Esophagus (tissue), 2 donors: ENCODE measurements around the gene PLEKHO2. TPM values are rescaled to one million over a fixed set of nuclear protein-coding genes. Genes with fewer than 3 reads are reported as not detected.

Experiments used
- H3K27ac ChIP-seq, 2 donors: one replicate each; pipeline ENCODE4 v1.5.1; 2013; ENCODE audit warnings: low read depth in 2 of 2, mild to moderate bottlenecking in 2 of 2, inconsistent platforms in 1 of 2, low read length in 1 of 2, moderate library complexity in 1 of 2
- H3K27me3 ChIP-seq, 2 donors: one replicate each; pipeline ENCODE4 v1.6.1; 2013; ENCODE audit warnings: low read length in 2 of 2, control low read depth in 1 of 2, mild to moderate bottlenecking in 1 of 2; ENCODE audit not compliant: insufficient read depth in 2 of 2, control insufficient read depth in 1 of 2
- H3K36me3 ChIP-seq, 2 donors: one replicate each; pipeline ENCODE4 v1.6.1; 2013; ENCODE audit warnings: low read length in 1 of 2; ENCODE audit not compliant: control insufficient read depth in 2 of 2, insufficient read depth in 2 of 2
- H3K4me1 ChIP-seq, 2 donors: one replicate each; pipeline ENCODE4 v1.6.1; 2013; ENCODE audit warnings: low read length in 1 of 2; ENCODE audit not compliant: control insufficient read depth in 2 of 2, insufficient read depth in 2 of 2
- H3K4me3 ChIP-seq, 2 donors: one replicate each; pipeline ENCODE4 v1.5.1; 2013; ENCODE audit warnings: low read length in 2 of 2, mild to moderate bottlenecking in 2 of 2, low read depth in 1 of 2, moderate library complexity in 1 of 2
- H3K9me3 ChIP-seq, 2 donors: one replicate each; pipeline ENCODE4 v1.6.1; 2013; ENCODE audit warnings: mild to moderate bottlenecking in 2 of 2, low read depth in 1 of 2, low read length in 1 of 2, moderate library complexity in 1 of 2; ENCODE audit not compliant: control insufficient read depth in 2 of 2, insufficient read depth in 1 of 2
- WGBS, 2 donors: extraction: QIAGEN DNeasy Blood & Tissue Kit; methylation state at CpG; one replicate each; pipeline ENCODE4 v1.1.7; 2013; 5-methylcytosine and 5-hydroxymethylcytosine counted together
- polyA plus RNA-seq, 2 donors: library from polyadenylated mRNA; stranded (reverse); fragments of 200-250 nt; gene quantifications; one replicate each; pipeline ENCODE4 v1.2.3, GENCODE V29; 2013
- donor health status: healthy with polysubstance abuse.
- donor health status: Bipolar disorder and iron deficiency.

Gene PLEKHO2
- polyA plus RNA-seq, 2 donors = 4.8 to 6.6 TPM

DNA sequence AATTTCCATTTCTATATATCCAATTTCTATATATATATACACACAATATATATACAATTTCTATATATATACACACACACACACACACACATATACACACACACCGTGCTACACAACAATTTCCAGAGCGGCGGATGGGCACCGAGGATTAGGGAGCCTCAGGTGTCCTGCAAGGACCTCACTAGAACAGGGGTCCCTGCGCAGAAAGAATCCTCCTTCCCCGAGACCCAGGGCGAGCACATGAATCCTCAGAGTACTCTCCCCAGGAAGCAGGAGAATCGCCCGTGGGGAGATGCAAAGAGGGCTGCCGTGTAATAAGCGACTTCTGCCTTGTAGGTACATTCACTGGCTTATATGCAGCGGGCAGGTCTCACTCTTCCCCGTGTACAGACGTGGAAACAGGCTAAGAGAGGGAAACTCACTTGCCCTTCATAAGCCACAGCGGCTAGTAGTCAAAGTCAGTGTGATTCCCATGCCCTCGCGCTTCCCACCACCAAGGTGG lies 16.7 kb upstream of the PLEKHO2 start:
- Histone ChIP-seq H3K27ac (peak overlapping the region in 1 of 2 donors; percentile 12), H3K4me1 (peaks cover 6 to 8% of the 10 kb centered on the region in 2 donors), H3K27me3 (no peaks in the 10 kb centered on the region), H3K36me3 (no peaks in the 10 kb centered on the region), H3K4me3 (peak overlapping the region; percentile 41 to 53), H3K9me3 (no peaks in the 10 kb centered on the region)
- WGBS, 2 donors = 1% methylated on average over 17 of the region's 17 CpGs

DNA sequence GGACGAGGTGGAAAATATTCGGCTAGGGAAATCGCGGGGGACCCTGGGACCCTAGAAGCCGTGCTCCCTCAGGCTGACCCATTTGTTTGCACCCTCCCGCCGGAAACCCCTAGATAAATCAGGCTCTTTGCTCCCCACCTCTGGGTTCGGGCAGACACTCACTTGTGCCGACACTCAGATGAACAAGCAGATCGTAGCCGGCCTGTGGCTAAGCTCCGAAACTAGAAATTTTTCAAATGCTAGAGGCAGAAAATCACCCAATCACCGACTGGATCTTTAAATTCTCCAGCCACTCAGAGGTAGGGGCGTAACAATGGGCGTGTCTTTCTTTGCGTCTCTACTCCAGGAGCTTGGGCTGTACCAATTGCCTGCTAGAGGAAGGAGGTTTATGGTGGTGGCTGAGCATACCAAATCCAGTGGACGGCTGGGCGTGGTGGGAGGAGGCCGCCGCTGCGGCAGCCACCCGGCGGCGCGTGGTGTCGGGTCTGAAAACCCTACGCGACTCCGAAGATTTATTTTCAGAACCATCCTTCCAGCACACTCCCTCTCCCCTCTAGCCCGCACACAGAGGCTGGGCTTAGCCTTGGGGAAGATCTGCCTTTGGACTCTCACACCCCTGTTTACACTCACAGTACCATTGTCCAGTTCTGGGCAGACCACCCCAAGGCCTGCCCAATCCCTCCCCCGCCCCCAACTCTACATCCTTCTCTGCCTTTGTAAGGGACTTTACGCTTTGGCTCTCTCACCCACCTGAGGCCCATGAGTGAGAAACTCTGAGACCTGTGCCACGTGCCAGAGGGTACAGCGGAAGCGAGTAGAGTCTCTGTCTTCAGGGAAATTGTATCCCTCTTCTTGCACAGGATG lies 16.1 kb upstream of the PLEKHO2 start, which contains the start of gene PIF1:
PIF1 (minus strand) TSS at position 217 of the 864 bp plus-strand sequence. CDS start 1,312 bp downstream, outside the sequence.
- Histone ChIP-seq H3K27ac (peak within 1 kb of the TSS; percentile 14 to 79), H3K4me3 (peak within 1 kb of the TSS; percentile 41 to 53), H3K36me3 (no peaks in the 10 kb centered on the region), H3K27me3 (no peaks in the 10 kb centered on the region), H3K4me1 (peaks cover 6 to 8% of the 10 kb centered on the region in 2 donors), H3K9me3 (no peaks in the 10 kb centered on the region)
- 5 to 7% methylated on average over 35 of the region's 35 CpGs for WGBS, 2 donors

GRCh38 chr15:64828985-64829384 lies 12.7 kb upstream of the PLEKHO2 start:
- WGBS, 2 donors = 88 to 90% methylated on average over 5 of the region's 5 CpGs
- no peaks in the 10 kb centered on the region for H3K27me3 ChIP-seq
- peaks cover 5 to 8% of the 10 kb centered on the region in 2 donors for H3K4me1 ChIP-seq
- no peaks in the 10 kb centered on the region for H3K36me3 ChIP-seq
- no peak overlapping the region for H3K27ac ChIP-seq
- no peak overlapping the region for H3K4me3 ChIP-seq
- H3K9me3 ChIP-seq = no peaks in the 10 kb centered on the region

GRCh38 chr15:64833690-64834089 lies 8.0 kb upstream of the PLEKHO2 start:
- H3K4me1 ChIP-seq = peaks cover 0 to 2% of the 10 kb centered on the region in 2 donors
- H3K9me3 ChIP-seq = no peaks in the 10 kb centered on the region
- no peak overlapping the region for H3K4me3 ChIP-seq
- no peaks in the 10 kb centered on the region for H3K27me3 ChIP-seq
- WGBS, 2 donors = 96 to 97% methylated on average over 4 of the region's 4 CpGs
- H3K36me3 ChIP-seq = no peaks in the 10 kb centered on the region
- H3K27ac ChIP-seq = no peak overlapping the region

DNA sequence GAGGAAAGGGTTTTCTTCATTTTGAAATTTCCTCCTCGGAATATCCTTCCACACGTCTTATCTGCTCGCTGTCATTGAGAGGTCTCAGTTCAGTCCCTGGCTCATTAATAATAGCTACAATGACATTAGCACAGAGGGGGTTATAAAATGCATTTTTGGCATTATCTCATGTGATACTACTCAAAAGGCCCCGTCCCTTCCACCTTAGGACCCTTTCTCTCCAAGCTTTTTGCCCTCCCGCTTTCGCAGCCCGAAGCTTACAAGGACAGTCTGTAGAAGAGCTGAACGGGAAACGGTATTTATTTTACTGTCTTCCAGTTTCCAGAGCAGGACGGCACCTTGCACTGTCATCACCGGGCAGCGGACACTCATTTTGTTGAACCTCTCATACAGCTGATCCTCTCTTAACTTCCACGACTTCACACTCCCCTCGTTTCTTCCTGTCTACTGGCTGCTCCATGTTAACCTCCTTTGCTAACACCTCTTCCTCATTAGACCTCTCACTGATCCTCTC lies 5.6 kb upstream of the PLEKHO2 start:
- 44 to 50% methylated on average over 14 of the region's 14 CpGs for WGBS, 2 donors
- no peaks in the 10 kb centered on the region for H3K36me3 ChIP-seq
- H3K4me3 ChIP-seq = no peak overlapping the region
- H3K27ac ChIP-seq = peak overlapping the region; percentile 66 to 75
- no peaks in the 10 kb centered on the region for H3K27me3 ChIP-seq
- peaks cover 0 to 2% of the 10 kb centered on the region in 2 donors for H3K4me1 ChIP-seq
- no peaks in the 10 kb centered on the region for H3K9me3 ChIP-seq

DNA sequence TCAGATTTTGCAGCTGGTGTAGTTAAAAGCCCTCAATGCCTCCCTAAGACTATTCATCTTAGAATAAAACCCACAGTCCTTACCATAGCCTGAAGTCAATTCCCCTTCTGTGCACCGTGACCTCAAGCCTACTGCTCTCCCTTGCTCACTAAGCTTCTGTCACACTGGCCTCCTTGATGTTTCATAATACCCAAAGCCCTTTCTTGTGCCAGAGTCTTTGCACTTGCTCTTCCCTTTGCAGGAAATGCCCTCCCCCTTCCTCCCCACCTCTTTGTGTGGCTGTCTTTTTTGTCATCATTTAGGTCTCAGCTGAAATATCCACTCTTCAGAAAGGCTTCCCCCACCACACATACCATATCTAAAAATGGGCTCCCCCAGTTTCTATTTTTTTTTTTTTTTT lies 4.2 kb upstream of the PLEKHO2 start:
- H3K27me3 ChIP-seq = no peaks in the 10 kb centered on the region

DNA sequence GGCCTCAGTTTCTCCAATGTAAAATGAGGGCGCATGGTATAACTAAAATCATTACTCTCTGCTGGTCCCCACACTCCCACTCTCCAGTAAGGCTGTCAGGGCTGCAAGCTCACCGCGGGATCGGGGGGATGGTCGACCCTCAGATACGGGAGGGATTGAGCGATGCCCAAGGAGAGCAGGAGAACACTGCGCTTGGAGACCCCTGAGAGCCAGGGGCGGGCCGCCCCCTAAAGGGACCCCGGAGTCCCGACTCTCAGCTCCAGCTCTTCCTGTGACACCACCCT lies 713 bp upstream of the PLEKHO2 start:
- WGBS, 2 donors = 3 to 4% methylated on average over 12 of the region's 12 CpGs
- Histone ChIP-seq H3K4me3 (peak overlapping the region; percentile 64 to 78), H3K27me3 (no peaks in the 10 kb centered on the region), H3K9me3 (no peaks in the 10 kb centered on the region), H3K4me1 (peaks cover 2 to 6% of the 10 kb centered on the region in 2 donors), H3K36me3 (no peaks in the 10 kb centered on the region), H3K27ac (peak overlapping the region; percentile 93 to 95)

More for the DNA sequence above, 4.2 kb upstream of the PLEKHO2 start:
- peaks cover 0 to 2% of the 10 kb centered on the region in 2 donors for H3K4me1 ChIP-seq
- no peaks in the 10 kb centered on the region for H3K36me3 ChIP-seq
- H3K9me3 ChIP-seq = no peaks in the 10 kb centered on the region
- H3K27ac ChIP-seq = no peak overlapping the region
- no peak overlapping the region for H3K4me3 ChIP-seq
- 64 to 85% methylated on average over 1 of the region's 1 CpG for WGBS, 2 donors

GRCh38 chr15:64842096-64842939 lies 603 bp downstream of the PLEKHO2 start:
- 9 to 11% methylated on average over 24 to 26 of the region's 26 CpGs for WGBS, 2 donors

GRCh38 chr15:64842986-64843561 lies 1.4 kb downstream of the PLEKHO2 start:
- 40 to 56% methylated on average over 7 of the region's 7 CpGs for WGBS, 2 donors
- Histone ChIP-seq H3K9me3 (no peaks in the 10 kb centered on the region), H3K27me3 (no peaks in the 10 kb centered on the region), H3K36me3 (no peaks in the 10 kb centered on the region), H3K4me1 (peaks cover 9 to 10% of the 10 kb centered on the region in 2 donors), H3K27ac (peak overlapping the region; percentile 81 to 95), H3K4me3 (peak overlapping the region; percentile 78 to 82)

More at GRCh38 chr15:64842096-64842939, 603 bp downstream of the PLEKHO2 start:
- peak overlapping the region; percentile 81 to 95 for H3K27ac ChIP-seq
- peak overlapping the region; percentile 78 to 82 for H3K4me3 ChIP-seq
- H3K4me1 ChIP-seq = peaks cover 6% of the 10 kb centered on the region in 2 donors
- H3K36me3 ChIP-seq = no peaks in the 10 kb centered on the region
- no peaks in the 10 kb centered on the region for H3K9me3 ChIP-seq
- no peaks in the 10 kb centered on the region for H3K27me3 ChIP-seq
